GM19099 (cell line): ENCODE data around the gene FGGY.

Experiments
- POLR2A ChIP-seq: IDR thresholded peaks from 3 replicates; pipeline ENCODE4 v1.6.1; 2011; ENCODE audit warnings: low read depth; ENCODE audit not compliant: insufficient read length; ENCODE audit errors: extremely low read depth

Gene FGGY

DNA sequence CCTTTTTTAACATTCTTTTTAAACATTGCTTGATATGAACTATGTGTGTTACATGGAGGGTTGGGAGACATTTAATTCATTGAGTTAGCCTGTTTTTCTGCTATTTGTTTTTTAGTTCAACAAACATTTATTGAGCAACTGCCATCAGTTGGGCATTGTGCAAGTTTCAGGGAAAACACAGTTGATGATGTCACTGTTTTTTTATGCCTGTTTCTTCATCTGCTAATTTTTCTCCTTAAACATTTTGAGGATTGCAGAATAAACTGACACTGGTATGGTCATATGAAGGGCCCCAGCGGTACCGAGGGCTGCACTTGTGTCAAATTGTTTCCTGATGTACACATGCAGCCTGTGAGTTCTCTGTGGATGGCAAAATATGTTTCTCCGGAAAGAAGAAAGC lies 253.0 kb downstream of the FGGY start:
- no peak for TF ChIP-seq POLR2A

DNA sequence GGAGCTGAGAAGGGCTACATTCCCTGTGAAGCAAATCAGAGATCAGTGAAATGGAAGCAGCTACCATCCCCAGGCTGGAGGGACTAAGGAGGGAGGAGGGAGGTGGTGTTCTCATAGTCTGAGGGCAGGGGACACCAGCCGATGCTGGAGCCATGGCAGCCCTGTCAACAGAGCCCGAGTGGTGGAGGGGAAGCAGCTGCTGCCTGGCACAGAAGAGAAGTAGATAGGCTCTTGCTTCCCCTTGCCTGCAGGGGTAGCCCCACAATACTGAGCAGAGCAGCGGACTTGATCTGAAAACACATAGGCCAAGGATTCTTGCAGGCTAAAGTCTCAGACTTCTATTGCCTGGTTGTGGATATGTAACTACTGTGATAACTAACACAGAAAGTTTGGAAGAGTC lies 255.1 kb downstream of the FGGY start:
- no peak for TF ChIP-seq POLR2A

DNA sequence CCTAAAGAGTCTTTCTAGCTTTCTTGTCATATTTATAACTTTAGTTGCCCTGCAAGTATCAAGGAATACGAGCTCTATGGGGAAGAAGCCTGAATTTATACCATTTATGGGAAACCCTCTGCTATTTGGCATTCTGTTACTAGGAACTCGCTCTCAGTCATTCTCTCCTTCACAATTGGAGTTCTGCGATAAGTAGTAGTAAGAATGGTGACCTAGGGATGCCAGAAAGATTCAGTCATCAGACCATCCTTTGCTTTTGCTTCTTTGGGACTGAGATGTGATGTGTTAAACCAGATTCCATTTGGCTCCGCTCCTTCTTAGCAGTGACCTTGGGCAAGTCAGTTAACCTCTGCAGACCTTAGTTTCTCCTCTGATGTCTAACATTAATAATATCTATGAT lies 256.5 kb downstream of the FGGY start:
- no peak for TF ChIP-seq POLR2A

DNA sequence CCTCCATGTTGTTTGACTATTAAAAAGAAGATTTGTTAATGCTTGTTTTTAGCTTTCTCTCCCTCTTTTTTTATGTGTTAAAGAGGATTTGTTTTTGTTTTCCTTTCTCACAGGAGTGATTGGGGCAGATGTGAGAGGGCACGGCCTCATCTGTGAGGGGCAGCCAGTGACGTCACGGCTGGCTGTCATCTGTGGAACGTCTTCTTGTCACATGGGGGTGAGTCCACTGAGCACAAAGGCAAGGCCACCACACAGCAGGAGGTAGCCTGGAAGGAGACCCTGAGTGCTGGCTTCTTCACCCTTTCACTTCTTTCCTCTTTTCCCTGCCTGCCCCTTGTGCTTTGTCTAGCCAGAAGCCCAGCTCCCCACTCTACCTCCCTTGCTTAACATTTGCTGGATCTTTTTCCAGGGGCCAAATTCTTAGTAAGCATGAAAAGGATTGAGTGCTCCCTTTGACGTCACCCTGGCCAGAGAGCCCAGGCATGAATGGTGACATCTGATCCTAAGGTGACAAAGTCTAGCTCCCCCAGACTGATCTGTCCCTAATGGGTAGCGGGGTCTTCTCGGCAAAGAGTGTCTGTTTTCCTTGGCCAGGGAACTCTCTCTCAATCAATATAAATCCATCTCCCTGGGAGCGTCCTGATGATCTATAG lies 257.2 kb downstream of the FGGY start:
- TF ChIP-seq POLR2A = no peak

DNA sequence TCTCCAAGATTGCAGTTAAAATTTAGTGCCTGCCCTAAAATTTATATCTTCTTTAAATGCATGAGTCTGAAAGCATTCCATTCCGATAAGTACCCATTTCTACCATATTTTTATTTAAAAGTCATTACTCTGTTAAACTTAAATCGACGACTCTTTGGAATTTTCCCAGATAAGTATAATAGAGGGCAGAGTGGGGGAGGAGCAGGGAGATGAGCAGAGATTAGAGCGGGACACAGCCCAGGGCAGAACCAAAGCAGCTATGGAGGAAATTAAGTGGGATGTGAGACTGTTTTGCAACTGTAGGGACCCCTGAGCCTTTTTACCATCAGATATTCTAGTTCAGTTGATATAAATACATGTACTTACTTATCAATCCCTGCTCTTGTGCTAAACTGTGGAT lies 257.9 kb downstream of the FGGY start:
- TF ChIP-seq POLR2A = no peak

DNA sequence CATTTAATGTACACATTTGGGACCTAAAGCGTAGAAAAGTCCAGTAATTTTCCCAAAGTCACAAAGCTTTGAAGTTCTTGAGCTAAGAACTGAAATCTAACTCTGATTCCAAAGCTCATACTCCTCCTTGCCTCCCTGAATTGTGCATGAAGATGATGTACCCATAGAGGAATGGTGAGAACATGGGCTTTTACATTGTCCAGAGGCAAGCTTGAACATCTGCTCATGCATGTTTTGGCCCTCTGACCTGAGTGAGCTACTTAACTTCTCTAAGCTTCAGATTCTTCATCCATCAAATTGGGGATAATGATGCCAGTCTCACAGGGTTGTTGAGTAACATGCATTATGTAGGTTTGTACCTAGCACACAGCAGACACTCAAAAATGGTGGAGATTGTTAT lies 259.5 kb downstream of the FGGY start:
- no peak for TF ChIP-seq POLR2A

DNA sequence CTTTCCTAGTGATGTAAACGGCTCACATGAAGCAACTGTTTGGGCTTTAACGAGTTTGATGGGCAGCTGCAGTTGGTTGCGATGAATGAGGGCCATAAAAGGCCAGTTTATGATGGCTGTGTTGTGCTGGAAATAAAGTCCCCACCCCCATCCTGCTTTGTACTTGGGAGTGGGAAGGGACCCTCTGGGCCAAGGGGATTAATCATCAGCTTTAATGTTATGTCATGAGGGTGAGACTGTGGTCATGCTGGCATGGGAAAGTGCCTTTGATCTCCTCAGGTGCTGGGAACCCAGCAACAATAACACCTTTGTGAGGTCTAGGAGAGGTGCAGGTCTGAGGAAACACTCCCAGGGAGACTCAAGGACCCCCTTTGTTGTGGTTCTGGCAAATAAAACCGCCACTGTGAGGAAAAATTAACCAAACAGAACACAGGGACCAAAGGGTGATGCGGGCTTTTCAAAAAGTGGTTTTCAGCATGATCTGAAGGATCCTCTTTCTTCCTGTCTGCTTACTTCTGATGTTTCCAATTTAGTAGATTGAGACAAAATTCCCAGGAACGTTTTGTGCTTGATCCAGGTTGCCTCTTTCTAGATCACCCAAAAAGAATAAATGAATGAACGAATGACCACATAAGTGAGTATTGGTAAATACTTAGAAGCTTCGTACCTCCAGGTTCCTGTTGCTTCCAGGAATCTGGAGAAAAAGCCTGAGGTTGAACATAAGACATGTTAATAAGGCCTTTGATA lies 260.1 kb downstream of the FGGY start:
- TF ChIP-seq POLR2A = no peak

DNA sequence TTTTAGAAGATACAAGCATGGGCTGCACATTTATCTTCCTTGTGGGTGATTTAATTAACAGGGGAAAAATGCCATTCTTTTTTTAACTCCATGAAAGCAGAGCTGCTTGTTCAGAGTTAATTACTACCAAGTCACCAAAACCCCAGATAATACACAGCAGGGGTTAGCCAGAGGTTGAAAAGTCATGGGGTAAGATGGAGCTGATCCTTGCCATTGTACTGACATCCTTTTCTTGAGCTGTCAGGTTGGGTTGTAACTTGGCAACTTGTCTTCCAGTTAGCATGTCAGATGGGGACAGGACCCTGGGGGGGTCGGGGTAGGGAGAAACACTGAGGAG lies 260.6 kb downstream of the FGGY start:
- no peak for TF ChIP-seq POLR2A

DNA sequence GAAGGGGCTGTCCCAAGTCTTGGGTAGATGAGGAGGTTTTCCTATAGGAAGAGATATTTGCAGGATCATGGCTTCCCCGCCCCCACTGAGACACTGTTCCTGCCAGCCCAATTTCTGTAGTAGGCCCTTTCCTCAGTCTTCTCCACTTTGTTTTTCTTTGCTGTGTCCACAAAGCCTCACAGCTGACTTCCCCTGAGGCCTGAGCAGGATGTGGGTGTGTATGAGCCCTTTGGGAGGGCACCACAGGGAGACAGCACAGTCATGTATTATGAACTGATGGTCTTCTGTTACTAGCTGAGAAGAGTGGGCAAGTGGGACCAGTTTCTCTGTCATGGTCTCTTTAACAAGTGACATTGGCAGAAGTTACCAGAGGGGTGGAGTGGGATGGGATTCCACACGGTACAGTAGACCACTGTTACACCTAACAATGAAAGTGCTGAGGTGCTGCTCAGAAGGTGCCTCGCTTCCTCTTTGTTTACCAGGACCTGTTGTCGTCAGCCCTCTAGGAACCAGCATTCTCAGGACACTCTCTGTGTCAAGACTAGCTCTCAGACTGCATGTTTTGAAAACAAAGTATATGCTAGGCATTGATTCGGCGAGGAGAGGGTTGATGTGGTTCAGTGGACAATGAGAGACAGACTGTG lies 264.0 kb downstream of the FGGY start:
- TF ChIP-seq POLR2A = no peak

DNA sequence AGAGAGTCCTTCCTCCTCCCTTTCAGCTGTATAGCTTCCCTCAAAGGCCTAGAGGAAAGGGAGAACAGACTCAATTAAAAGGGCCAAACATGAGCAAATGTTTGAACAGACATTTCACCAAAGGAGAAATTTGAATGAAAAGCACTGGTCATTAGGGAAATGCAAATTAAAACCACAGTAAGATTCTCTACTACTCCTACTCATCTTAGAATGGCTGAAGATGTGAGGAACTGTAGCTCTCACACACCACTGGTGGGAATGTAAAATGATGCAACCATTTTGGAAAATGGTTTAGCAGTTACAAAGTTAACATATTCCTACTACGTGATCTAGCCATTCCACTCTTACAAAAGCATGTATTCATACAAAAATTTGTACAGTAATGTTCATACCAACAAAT lies 264.9 kb downstream of the FGGY start:
- no peak for TF ChIP-seq POLR2A

DNA sequence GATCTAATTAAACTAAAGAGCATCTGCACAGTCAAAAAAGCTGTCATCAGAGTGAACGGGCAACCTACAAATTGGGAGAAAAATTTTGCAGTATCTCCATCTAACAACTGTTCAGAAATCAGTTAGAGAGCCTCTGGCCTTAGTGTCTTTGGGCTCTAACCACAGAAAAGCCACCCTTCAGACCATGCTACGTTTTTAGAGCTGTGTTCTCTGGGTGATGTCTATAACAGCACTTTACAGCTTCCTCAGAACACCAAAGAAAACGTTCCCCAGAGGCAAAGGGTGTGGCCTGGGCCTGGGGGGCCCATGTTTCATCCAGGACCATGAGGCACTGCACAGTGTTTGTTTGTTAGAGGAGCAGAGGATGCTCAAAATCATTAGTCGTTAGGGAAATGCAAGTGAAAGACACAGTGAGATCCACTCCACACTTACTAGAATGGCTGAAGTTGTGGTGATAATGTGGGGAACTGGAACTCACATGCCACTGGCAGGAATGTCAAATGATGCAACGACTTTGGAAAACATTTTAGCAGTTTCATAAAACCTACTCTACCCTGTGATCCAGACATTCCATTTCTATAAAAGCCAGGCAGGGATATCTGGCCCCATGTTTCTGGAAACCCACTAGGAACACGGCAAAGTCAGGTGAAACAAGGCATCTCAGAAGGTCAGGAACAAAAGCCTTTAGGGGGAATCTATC lies 267.4 kb downstream of the FGGY start:
- TF ChIP-seq POLR2A = no peak

DNA sequence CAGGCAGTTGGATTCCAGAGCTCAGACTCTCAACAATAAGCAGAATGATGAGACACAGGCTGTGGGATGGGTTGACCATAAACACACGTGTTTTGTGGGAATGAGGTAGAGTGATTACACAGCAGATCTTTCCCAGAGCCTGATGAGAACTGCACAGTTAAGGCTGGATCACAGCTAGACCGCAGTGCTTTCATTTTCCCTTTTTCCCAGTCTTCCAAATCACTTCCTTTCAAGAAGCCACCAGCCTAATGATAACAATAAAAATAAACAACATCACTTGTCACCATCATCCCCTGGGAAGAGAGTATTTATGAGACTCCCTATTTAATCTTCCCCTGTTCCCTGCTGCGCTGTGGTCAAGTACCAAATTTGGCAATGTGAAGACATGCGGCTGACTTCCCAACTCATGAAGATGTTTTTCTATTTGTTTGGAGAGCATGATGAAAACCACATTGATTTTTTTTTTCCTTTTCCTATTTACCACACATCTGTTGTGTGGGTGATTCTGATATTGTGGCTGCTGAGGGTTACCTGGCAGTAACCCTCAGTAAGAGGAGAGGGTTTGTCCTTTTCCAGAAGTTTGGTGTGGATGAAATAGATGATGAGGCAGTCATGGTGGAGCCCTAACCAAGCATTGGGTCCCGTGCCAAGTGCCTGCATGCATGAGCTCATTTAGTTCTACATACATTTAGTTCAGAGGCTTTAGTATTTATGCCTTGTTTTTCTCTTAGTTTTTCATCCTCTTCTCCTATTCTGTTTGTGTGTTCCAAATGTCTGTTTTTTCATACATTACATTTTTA lies 268.9 kb downstream of the FGGY start:
- no peak for TF ChIP-seq POLR2A

DNA sequence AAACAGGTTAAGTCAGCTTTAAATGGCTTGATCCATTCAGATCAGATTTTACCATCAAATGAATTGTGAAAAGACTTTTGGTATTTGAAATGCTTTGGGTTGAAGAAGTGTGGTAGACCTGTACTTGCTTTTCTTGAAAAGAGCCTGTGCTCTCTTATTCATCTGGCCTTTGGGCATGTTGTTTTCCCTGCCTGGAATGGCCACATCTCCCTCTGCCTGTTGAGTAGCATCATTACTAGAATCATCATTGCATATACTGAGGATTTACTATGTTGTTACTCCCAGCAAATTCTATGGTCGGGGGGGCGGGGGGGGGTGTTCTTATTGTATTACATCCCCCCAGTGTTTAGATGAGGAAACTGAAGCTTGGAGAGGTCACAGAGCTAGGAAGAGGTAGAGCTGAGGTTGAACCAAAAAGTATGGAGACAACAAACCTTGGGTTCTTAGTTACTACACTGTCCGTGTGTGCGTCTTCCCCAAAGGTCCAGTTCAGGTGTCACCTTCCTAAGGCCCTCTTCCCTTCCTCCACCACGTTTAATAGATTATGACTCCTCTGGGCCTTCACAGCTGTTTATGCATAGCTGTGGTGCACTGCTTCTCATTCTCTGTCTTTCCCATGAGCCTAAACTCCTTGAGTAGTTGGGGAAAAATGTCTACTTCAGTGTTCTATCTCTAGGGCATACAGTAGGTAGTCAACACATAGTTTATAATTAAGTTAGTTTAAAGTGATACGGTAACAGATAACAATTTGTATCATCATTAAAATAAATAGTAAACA lies 271.5 kb downstream of the FGGY start:
- no peak for TF ChIP-seq POLR2A

DNA sequence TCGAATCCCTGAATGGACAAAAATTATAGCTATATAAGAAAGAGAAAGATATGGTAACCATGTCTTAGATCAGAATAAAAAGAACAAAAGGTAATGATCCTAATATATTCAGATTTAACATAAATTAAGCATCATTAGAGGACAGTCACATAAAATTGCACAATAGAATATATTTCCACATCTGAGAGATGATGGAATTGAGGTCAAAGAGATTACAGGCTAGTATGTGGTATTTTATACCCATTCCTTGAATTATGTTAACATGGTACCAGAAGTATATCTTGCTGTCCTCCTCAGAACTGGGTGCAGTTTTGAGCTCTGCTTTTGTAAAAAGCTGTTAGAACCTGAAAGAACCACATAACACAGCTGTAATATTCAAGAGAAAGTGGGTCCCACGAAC lies 272.3 kb downstream of the FGGY start:
- TF ChIP-seq POLR2A = no peak
